C4-2B (cell line): ENCODE measurements around the gene THRAP3.
A peak's percentile ranks its signal among the peaks of the same experiment; 100 is the strongest.

Source experiments
- H3K27ac ChIP-seq: fragments of 450-650 bp; 2 replicates; pipeline ENCODE4 v1.5.1; 2017
- CTCF ChIP-seq: fragments of 450-650 bp; conservative IDR thresholded peaks from 2 replicates; pipeline ENCODE4 v1.5.1; 2017; ENCODE audit warnings: mild to moderate bottlenecking
- ZFX ChIP-seq: fragments of 450-650 bp; IDR thresholded peaks from 2 replicates; pipeline ENCODE4 v1.6.1; 2017

The THRAP3 gene

GRCh38 chr1:36223996-36224536 lies at the start of gene THRAP3:
Gene THRAP3, plus strand, starts transcription at chr1:36224443. Its CDS starts 58,121 bp downstream, at chr1:36282564.
- peak within 1 kb of the TSS; percentile 92 for H3K27ac ChIP-seq
- TF ChIP-seq CTCF (no peak), ZFX (no peak)

- H3K27ac ChIP-seq = no peak overlapping the region
- TF ChIP-seq CTCF (no peak), ZFX (no peak)
Observed at GRCh38 chr1:36174713-36175112, 49.5 kb upstream of the THRAP3 start.

GRCh38 chr1:36175137-36176095 lies 48.8 kb upstream of the THRAP3 start:
- H3K27ac ChIP-seq = no peak overlapping the region

GRCh38 chr1:36176106-36176949 lies 47.9 kb upstream of the THRAP3 start:
- no peak overlapping the region for H3K27ac ChIP-seq
- TF ChIP-seq CTCF = no peak
- TF ChIP-seq ZFX = no peak

More at GRCh38 chr1:36175137-36176095, 48.8 kb upstream of the THRAP3 start:
- TF ChIP-seq CTCF (no peak), ZFX (no peak)

- no peak for TF ChIP-seq CTCF
- TF ChIP-seq ZFX = no peak
- no peak overlapping the region for H3K27ac ChIP-seq
Observed at GRCh38 chr1:36177589-36178431, 46.4 kb upstream of the THRAP3 start.

GRCh38 chr1:36178471-36179219 lies 45.6 kb upstream of the THRAP3 start:
- no peak overlapping the region for H3K27ac ChIP-seq
- TF ChIP-seq ZFX (no peak), CTCF (no peak)
